ENCODE measurements around the gene PHKA2. TPM values are rescaled to one million over a fixed set of nuclear protein-coding genes. Genes with fewer than 3 reads are reported as not detected.

PHKA2 gene
- total RNA-seq, 4 donors from 2014 or later, result 16.5 to 39.7 (median 24.8) TPM

- DNase-seq (ENCODE audit: low spot score in 2 of 2), result peak; percentile 7 to 24
- Histone ChIP-seq H3K36me3 (no peaks in the 10 kb centered on the region), H3K27me3 (no peaks in the 10 kb centered on the region), H3K4me3 (no peak overlapping the region), H3K4me1 (peaks cover 22% of the 10 kb centered on the region), H3K9me3 (no peaks in the 10 kb centered on the region), H3K27ac (no peak overlapping the region)
- TF ChIP-seq EP300 (IDR thresholded peaks at IDR 0.05), result no peak
- TF ChIP-seq POLR2AphosphoS5 (IDR thresholded peaks at IDR 0.05), result no peak
- no peak for TF ChIP-seq CTCF (IDR thresholded peaks at IDR 0.05)
- 66% methylated on average over 7 of the region's 9 CpGs for WGBS
Observed at GRCh38 chrX:18891548-18891945, 92.4 kb downstream of the PHKA2 start.

GRCh38 chrX:18890724-18891547 lies 93.0 kb downstream of the PHKA2 start:
- no peak overlapping the region for H3K27ac ChIP-seq
- H3K4me3 ChIP-seq, result no peak overlapping the region
- TF ChIP-seq EP300 (IDR thresholded peaks at IDR 0.05), result no peak
- no peak for TF ChIP-seq CTCF (IDR thresholded peaks at IDR 0.05)
- TF ChIP-seq POLR2A (IDR thresholded peaks at IDR 0.05), result no peak
- no peak for TF ChIP-seq POLR2AphosphoS5 (IDR thresholded peaks at IDR 0.05)
- no peaks in the 10 kb centered on the region for H3K36me3 ChIP-seq
- H3K27me3 ChIP-seq, result no peaks in the 10 kb centered on the region
- H3K9me3 ChIP-seq, result no peaks in the 10 kb centered on the region
- H3K4me1 ChIP-seq, result peaks cover 20% of the 10 kb centered on the region
- peak; percentile 18 to 46 for DNase-seq (ENCODE audit: low spot score in 2 of 2)
- WGBS, result 69% methylated on average over 16 of the region's 24 CpGs

GRCh38 chrX:18890049-18890381 lies 93.9 kb downstream of the PHKA2 start:
- no peaks in the 10 kb centered on the region for H3K36me3 ChIP-seq
- WGBS, result 68% methylated on average over 7 of the region's 7 CpGs
- H3K4me1 ChIP-seq, result peaks cover 22% of the 10 kb centered on the region
- no peak overlapping the region for H3K4me3 ChIP-seq
- no peaks in the 10 kb centered on the region for H3K9me3 ChIP-seq
- H3K27me3 ChIP-seq, result no peaks in the 10 kb centered on the region
- no peak overlapping the region for H3K27ac ChIP-seq
- no peak for DNase-seq (ENCODE audit: low spot score in 2 of 2)
- TF ChIP-seq POLR2A (IDR thresholded peaks at IDR 0.05), result no peak
- no peak for TF ChIP-seq CTCF (IDR thresholded peaks at IDR 0.05)
- TF ChIP-seq POLR2AphosphoS5 (IDR thresholded peaks at IDR 0.05), result no peak
- no peak for TF ChIP-seq EP300 (IDR thresholded peaks at IDR 0.05)

GRCh38 chrX:18889346-18890048 lies 94.4 kb downstream of the PHKA2 start:
- TF ChIP-seq POLR2A (IDR thresholded peaks at IDR 0.05) (no peak), CTCF (IDR thresholded peaks at IDR 0.05) (no peak), EP300 (IDR thresholded peaks at IDR 0.05) (no peak), POLR2AphosphoS5 (IDR thresholded peaks at IDR 0.05) (no peak)
- no peak for DNase-seq (ENCODE audit: low spot score in 2 of 2)
- WGBS, result 66% methylated on average over 12 of the region's 12 CpGs
- H3K27me3 ChIP-seq, result no peaks in the 10 kb centered on the region
- no peaks in the 10 kb centered on the region for H3K9me3 ChIP-seq
- peaks cover 22% of the 10 kb centered on the region for H3K4me1 ChIP-seq
- H3K4me3 ChIP-seq, result no peak overlapping the region
- no peak overlapping the region for H3K27ac ChIP-seq
- H3K36me3 ChIP-seq, result no peaks in the 10 kb centered on the region

GRCh38 chrX:18888281-18888680 lies 95.6 kb downstream of the PHKA2 start:
- Histone ChIP-seq H3K36me3 (no peaks in the 10 kb centered on the region), H3K27ac (no peak overlapping the region), H3K4me1 (peaks cover 22% of the 10 kb centered on the region), H3K4me3 (no peak overlapping the region), H3K27me3 (no peaks in the 10 kb centered on the region), H3K9me3 (no peaks in the 10 kb centered on the region)
- TF ChIP-seq POLR2A (IDR thresholded peaks at IDR 0.05) (no peak), EP300 (IDR thresholded peaks at IDR 0.05) (no peak), POLR2AphosphoS5 (IDR thresholded peaks at IDR 0.05) (no peak), CTCF (IDR thresholded peaks at IDR 0.05) (no peak)
- no peak for DNase-seq (ENCODE audit: low spot score in 2 of 2)
- 65% methylated on average over 4 of the region's 4 CpGs for WGBS

All from suprapubic skin (tissue), 4 donors.